ENCODE measurements around the gene ADORA2A. TPM values are rescaled to one million over a fixed set of nuclear protein-coding genes. Genes with fewer than 3 reads are reported as not detected.

The ADORA2A gene
- total RNA-seq, 1 donor from 2014 or later, result 6.4 TPM

GRCh38 chr22:24459911-24460310 is 32.5 kb downstream of the ADORA2A start:
- Mint-ChIP-seq H3K4me3 (ENCODE audit: low read depth) (no peak overlapping the region), H3K27ac (no peak overlapping the region), H3K4me1 (ENCODE audit: low read depth) (peaks cover 7% of the 10 kb centered on the region), H3K27me3 (peaks cover 3% of the 10 kb centered on the region), H3K36me3 (ENCODE audit: insufficient read depth) (no peaks in the 10 kb centered on the region), H3K9me3 (ENCODE audit: low read depth) (no peaks in the 10 kb centered on the region)
- no peak for TF ChIP-seq CTCF (IDR thresholded peaks at IDR 0.05; ENCODE audit: unreplicated experiment)
- DNase-seq (ENCODE audit: low spot score, unreplicated experiment), result no peak

- peaks cover 3% of the 10 kb centered on the region for H3K27me3 Mint-ChIP-seq
- no peak for TF ChIP-seq CTCF (IDR thresholded peaks at IDR 0.05; ENCODE audit: unreplicated experiment)
- no peak overlapping the region for H3K27ac Mint-ChIP-seq
- H3K4me1 Mint-ChIP-seq (ENCODE audit: low read depth), result peaks cover 7% of the 10 kb centered on the region
- H3K4me3 Mint-ChIP-seq (ENCODE audit: low read depth), result no peak overlapping the region
- no peaks in the 10 kb centered on the region for H3K9me3 Mint-ChIP-seq (ENCODE audit: low read depth)
- no peak for DNase-seq (ENCODE audit: low spot score, unreplicated experiment)
- H3K36me3 Mint-ChIP-seq (ENCODE audit: insufficient read depth), result no peaks in the 10 kb centered on the region
Observed at GRCh38 chr22:24460418-24461089, 33.2 kb downstream of the ADORA2A start.

- Mint-ChIP-seq H3K4me1 (ENCODE audit: low read depth) (peaks cover 4% of the 10 kb centered on the region), H3K36me3 (ENCODE audit: insufficient read depth) (no peaks in the 10 kb centered on the region), H3K27ac (no peak overlapping the region), H3K4me3 (ENCODE audit: low read depth) (no peak overlapping the region), H3K27me3 (no peaks in the 10 kb centered on the region), H3K9me3 (ENCODE audit: low read depth) (no peaks in the 10 kb centered on the region)
- TF ChIP-seq CTCF (IDR thresholded peaks at IDR 0.05; ENCODE audit: unreplicated experiment), result no peak
- no peak for DNase-seq (ENCODE audit: low spot score, unreplicated experiment)
Observed at GRCh38 chr22:24463071-24463760, 35.8 kb downstream of the ADORA2A start.

GRCh38 chr22:24465566-24465965 is 38.2 kb downstream of the ADORA2A start:
- DNase-seq (ENCODE audit: low spot score, unreplicated experiment), result no peak
- no peak for TF ChIP-seq CTCF (IDR thresholded peaks at IDR 0.05; ENCODE audit: unreplicated experiment)
- no peak overlapping the region for H3K4me3 Mint-ChIP-seq (ENCODE audit: low read depth)
- no peaks in the 10 kb centered on the region for H3K9me3 Mint-ChIP-seq (ENCODE audit: low read depth)
- H3K4me1 Mint-ChIP-seq (ENCODE audit: low read depth), result peaks cover 3% of the 10 kb centered on the region
- H3K27me3 Mint-ChIP-seq, result no peaks in the 10 kb centered on the region
- no peak overlapping the region for H3K27ac Mint-ChIP-seq
- no peaks in the 10 kb centered on the region for H3K36me3 Mint-ChIP-seq (ENCODE audit: insufficient read depth)

GRCh38 chr22:24465975-24466374 is 38.6 kb downstream of the ADORA2A start:
- Mint-ChIP-seq H3K27me3 (no peaks in the 10 kb centered on the region), H3K4me1 (ENCODE audit: low read depth) (no peaks in the 10 kb centered on the region), H3K27ac (no peak overlapping the region), H3K36me3 (ENCODE audit: insufficient read depth) (no peaks in the 10 kb centered on the region), H3K9me3 (ENCODE audit: low read depth) (no peaks in the 10 kb centered on the region), H3K4me3 (ENCODE audit: low read depth) (no peak overlapping the region)
- no peak for TF ChIP-seq CTCF (IDR thresholded peaks at IDR 0.05; ENCODE audit: unreplicated experiment)
- no peak for DNase-seq (ENCODE audit: low spot score, unreplicated experiment)
